ENCODE results near the gene ZNRD2. TPM values are rescaled to one million over a fixed set of nuclear protein-coding genes. Genes with fewer than 3 reads are reported as not detected.

The ZNRD2 gene
- total RNA-seq, 4 donors from 2014 or later, result 41.9 to 62.9 (median 50.6) TPM

DNA sequence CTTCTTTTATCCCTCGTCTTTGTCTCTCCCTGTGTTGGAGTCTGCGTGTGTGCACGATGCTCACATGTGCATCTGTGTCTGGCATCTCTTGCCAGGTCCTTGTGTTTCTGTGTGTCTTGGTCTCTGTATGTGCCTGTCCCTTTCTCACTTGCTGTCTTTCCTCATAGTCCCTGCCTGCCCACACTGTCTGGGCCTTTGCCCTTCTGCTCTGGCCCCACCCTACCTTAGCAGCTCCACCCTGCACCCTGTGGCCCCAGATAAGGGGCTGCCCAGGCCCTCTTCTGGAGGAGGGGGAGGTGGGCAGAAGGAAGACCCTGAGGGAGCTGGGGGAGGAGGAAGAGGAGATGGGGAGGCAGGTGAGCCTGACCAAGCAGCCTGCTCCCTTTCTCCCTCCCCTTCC, 8.4 kb downstream of the ZNRD2 start:
- intact Hi-C loops (cut with DNase I; ENCODE audit: low total_unique reads), result loop anchor here (5.0 kb wide), 1 partner anchor 34 kb away; the partner anchor contains the start of gene MAP3K11
- no peak for TF ChIP-seq POLR2A (IDR thresholded peaks at IDR 0.05)
- TF ChIP-seq, protein P1, sequence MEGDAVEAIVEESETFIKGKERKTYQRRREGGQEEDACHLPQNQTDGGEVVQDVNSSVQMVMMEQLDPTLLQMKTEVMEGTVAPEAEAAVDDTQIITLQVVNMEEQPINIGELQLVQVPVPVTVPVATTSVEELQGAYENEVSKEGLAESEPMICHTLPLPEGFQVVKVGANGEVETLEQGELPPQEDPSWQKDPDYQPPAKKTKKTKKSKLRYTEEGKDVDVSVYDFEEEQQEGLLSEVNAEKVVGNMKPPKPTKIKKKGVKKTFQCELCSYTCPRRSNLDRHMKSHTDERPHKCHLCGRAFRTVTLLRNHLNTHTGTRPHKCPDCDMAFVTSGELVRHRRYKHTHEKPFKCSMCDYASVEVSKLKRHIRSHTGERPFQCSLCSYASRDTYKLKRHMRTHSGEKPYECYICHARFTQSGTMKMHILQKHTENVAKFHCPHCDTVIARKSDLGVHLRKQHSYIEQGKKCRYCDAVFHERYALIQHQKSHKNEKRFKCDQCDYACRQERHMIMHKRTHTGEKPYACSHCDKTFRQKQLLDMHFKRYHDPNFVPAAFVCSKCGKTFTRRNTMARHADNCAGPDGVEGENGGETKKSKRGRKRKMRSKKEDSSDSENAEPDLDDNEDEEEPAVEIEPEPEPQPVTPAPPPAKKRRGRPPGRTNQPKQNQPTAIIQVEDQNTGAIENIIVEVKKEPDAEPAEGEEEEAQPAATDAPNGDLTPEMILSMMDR (IDR thresholded peaks at IDR 0.05), result no peak
- 78 to 79% methylated on average over 3 of the region's 3 CpGs for WGBS, 2 donors
- DNase-seq (ENCODE audit: low spot score in 2 of 2), result no peak
- no peak overlapping the region for H3K4me3 ChIP-seq (ENCODE audit: low read depth, poor library complexity, severe bottlenecking)

DNA sequence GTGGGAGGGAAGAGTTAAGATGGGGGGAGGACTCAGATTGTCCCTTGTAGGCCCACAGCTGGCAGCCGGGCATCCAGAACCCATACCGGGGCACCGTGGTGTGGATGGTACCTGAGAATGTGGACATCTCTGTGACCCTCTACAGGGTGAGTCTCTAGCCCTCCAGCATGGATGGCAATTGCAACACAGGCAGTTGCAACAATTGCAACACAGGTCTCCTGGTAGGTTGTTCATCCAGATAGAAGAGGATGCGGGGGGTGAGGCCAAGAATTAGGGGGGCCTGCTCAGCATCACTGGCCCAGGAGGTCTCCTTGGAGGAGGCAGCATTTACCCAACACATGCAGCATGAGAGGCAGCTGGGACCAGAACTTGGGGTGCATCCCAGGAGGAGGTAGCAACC, 9.0 kb downstream of the ZNRD2 start:
- intact Hi-C loops (cut with DNase I; ENCODE audit: low total_unique reads), result loop anchor here (5.0 kb wide), 1 partner anchor 33 kb away; the partner anchor contains the start of gene MAP3K11
- 90 to 94% methylated on average over 4 of the region's 4 CpGs for WGBS, 2 donors

GRCh38 chr11:65580031-65580692, 9.9 kb downstream of the ZNRD2 start:
- intact Hi-C loops (cut with DNase I; ENCODE audit: low total_unique reads), result no loop called here
- TF ChIP-seq, protein P1 (IDR thresholded peaks at IDR 0.05), result no peak
- TF ChIP-seq POLR2A (IDR thresholded peaks at IDR 0.05), result no peak
- WGBS, 2 donors, result 92 to 93% methylated on average over 17 to 19 of the region's 19 CpGs
- DNase-seq (ENCODE audit: low spot score in 2 of 2), result no peak
- H3K4me3 ChIP-seq (ENCODE audit: low read depth, poor library complexity, severe bottlenecking), result no peak overlapping the region

More for the DNA sequence above, 9.0 kb downstream of the ZNRD2 start:
- TF ChIP-seq, protein P1 (IDR thresholded peaks at IDR 0.05), result no peak
- TF ChIP-seq POLR2A (IDR thresholded peaks at IDR 0.05), result no peak
- H3K4me3 ChIP-seq (ENCODE audit: low read depth, poor library complexity, severe bottlenecking), result no peak overlapping the region
- no peak for DNase-seq (ENCODE audit: low spot score in 2 of 2)

GRCh38 chr11:65580756-65581155, 10.5 kb downstream of the ZNRD2 start:
- no peak overlapping the region for H3K4me3 ChIP-seq (ENCODE audit: low read depth, poor library complexity, severe bottlenecking)
- 79 to 85% methylated on average over 8 of the region's 8 CpGs for WGBS, 2 donors
- intact Hi-C loops (cut with DNase I; ENCODE audit: low total_unique reads), result no loop called here
- no peak for DNase-seq (ENCODE audit: low spot score in 2 of 2)
- TF ChIP-seq POLR2A (IDR thresholded peaks at IDR 0.05), result no peak
- TF ChIP-seq, protein P1 (IDR thresholded peaks at IDR 0.05), result no peak

DNA sequence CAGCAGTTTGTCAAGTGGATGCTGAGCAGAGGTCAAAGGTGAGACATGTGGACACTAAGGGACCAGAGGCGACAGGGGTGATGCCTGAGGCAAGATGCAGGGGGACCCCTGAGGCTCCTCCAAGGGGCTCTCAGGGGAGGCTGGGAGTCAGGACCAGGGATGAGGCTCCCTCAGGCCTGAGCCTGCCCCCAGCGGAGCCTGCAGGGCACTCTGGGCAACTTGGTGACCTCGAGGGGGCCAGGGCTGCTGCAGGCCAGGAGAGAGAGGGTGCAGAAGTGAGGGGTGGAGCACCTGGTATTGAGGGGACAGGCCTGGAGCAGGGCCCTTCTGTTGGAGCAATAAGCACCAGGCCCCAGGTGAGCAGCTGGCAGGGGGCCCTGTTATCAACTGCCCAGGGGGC, 11.7 kb downstream of the ZNRD2 start:
- intact Hi-C loops (cut with DNase I; ENCODE audit: low total_unique reads), result no loop called here
- 89 to 92% methylated on average over 3 of the region's 3 CpGs for WGBS, 2 donors
- TF ChIP-seq, protein P1 (IDR thresholded peaks at IDR 0.05), result no peak
- no peak for TF ChIP-seq POLR2A (IDR thresholded peaks at IDR 0.05)
- H3K4me3 ChIP-seq (ENCODE audit: low read depth, poor library complexity, severe bottlenecking), result no peak overlapping the region
- DNase-seq (ENCODE audit: low spot score in 2 of 2), result no peak

GRCh38 chr11:65583589-65583988, 13.3 kb downstream of the ZNRD2 start:
- 81 to 98% methylated on average over 10 of the region's 10 CpGs for WGBS, 2 donors
- no peak for DNase-seq (ENCODE audit: low spot score in 2 of 2)
- TF ChIP-seq, protein P1 (IDR thresholded peaks at IDR 0.05), result no peak
- TF ChIP-seq POLR2A (IDR thresholded peaks at IDR 0.05), result no peak
- H3K4me3 ChIP-seq (ENCODE audit: low read depth, poor library complexity, severe bottlenecking), result no peak overlapping the region
- intact Hi-C loops (cut with DNase I; ENCODE audit: low total_unique reads), result no loop called here
